Activated CD8-positive, alpha-beta memory T cell treated with anti-CD3 and anti-CD28 coated beads, Interleukin-2, amount 10 ng/mL, durations not matched to agents 7 days and 5 days (primary cell): ENCODE results near the gene ZNF672. TPM values are rescaled to one million over a fixed set of nuclear protein-coding genes. Genes with fewer than 3 reads are reported as not detected.
A peak's percentile ranks its signal among the peaks of the same experiment; 100 is the strongest.
"Not testable (repeated sequence)": the region's sequence is repeated elsewhere in the genome, so short reads cannot be mapped to it uniquely, and the experiment has no call there.

Source experiments
- ATAC-seq: fragments of 150-1000 bp; cut with Tn5 transposase; one replicate; pipeline ENCODE4 v1.10.0; 2021; ENCODE audit warnings: moderate library complexity
- CTCF ChIA-PET: fragments of 350-600 bp; sonication (Branson Sonifier 250); formaldehyde crosslinking; loops from one replicate; lab custom pipeline; 2021; ENCODE audit warnings: antibody characterized with exemption; lab: Charles Lee
- DNase-seq: peaks from one replicate; pipeline ENCODE4 v3.0.0-alpha.2; 2020
- H3K27ac Mint-ChIP-seq: one replicate; pipeline ENCODE4 v1.8.0; 2021; ENCODE audit warnings: mild to moderate bottlenecking, mixed read lengths
- H3K27me3 Mint-ChIP-seq: one replicate; pipeline ENCODE4 v1.8.0; 2021; ENCODE audit warnings: mixed read lengths
- H3K36me3 Mint-ChIP-seq: one replicate; pipeline ENCODE4 v1.8.0; 2021; ENCODE audit warnings: mild to moderate bottlenecking, mixed read lengths
- H3K4me1 Mint-ChIP-seq: one replicate; pipeline ENCODE4 v1.8.0; 2021; ENCODE audit warnings: mixed read lengths
- H3K4me3 Mint-ChIP-seq: one replicate; pipeline ENCODE4 v1.8.0; 2021; ENCODE audit warnings: mild to moderate bottlenecking, moderate library complexity, mixed read lengths
- H3K9me3 Mint-ChIP-seq: one replicate; pipeline ENCODE4 v1.8.0; 2022; ENCODE audit warnings: low read depth, mixed read lengths
- total RNA-seq, 2 experiments: library from RNA; stranded (reverse); gene quantifications; one replicate each; pipeline ENCODE4 v1.2.3, GENCODE V29; 2021

Gene ZNF672
- total RNA-seq, 2 experiments from 2014 or later = 53.8 to 72.3 TPM

DNA sequence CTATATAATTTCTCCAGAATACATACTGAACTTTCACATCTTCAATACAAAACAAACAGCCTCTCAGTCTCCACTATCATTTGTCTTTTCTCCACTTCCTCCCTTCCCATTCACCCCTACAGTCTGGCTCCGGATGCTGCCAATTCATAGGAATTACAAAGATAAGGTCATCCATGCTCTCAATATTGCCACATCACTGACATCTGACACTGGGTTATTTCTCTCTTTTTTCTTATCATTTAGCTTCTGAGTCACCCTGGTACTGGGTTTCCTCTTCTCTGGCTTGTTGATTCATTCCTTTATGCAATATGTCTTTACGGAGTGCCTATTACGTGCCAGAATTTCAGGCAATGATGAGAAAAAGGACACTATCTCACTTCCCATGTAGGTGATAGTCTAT, 9.2 kb upstream of the ZNF672 start:
- H3K36me3 Mint-ChIP-seq = peaks cover 7% of the 10 kb centered on the region
- H3K27ac Mint-ChIP-seq = no peak overlapping the region
- no peak overlapping the region for H3K4me3 Mint-ChIP-seq
- H3K9me3 Mint-ChIP-seq = no peaks in the 10 kb centered on the region
- CTCF ChIA-PET = interaction anchor here (2.7 to 4.9 kb wide), 2 partner anchors 9 to 30 kb away, joined by 13 to 57 read pairs; partner anchors contain the start of genes ZNF672 and ZNF692
- ATAC-seq = no peak
- peaks cover 31% of the 10 kb centered on the region for H3K4me1 Mint-ChIP-seq
- H3K27me3 Mint-ChIP-seq = peaks cover 5% of the 10 kb centered on the region
- DNase-seq = no peak

GRCh38 chr1:248830718-248831017, 7.4 kb upstream of the ZNF672 start:
- not testable (repeated sequence) for H3K27ac Mint-ChIP-seq, H3K9me3 Mint-ChIP-seq, H3K27me3 Mint-ChIP-seq, H3K4me3 Mint-ChIP-seq, H3K36me3 Mint-ChIP-seq, ATAC-seq, DNase-seq
- peaks cover 13% of the 10 kb centered on the region for H3K4me1 Mint-ChIP-seq
- CTCF ChIA-PET = interaction anchor here (1.1 kb wide), 1 partner anchor 11 kb away, joined by 4 read pairs; no protein-coding TSS in a partner anchor

DNA sequence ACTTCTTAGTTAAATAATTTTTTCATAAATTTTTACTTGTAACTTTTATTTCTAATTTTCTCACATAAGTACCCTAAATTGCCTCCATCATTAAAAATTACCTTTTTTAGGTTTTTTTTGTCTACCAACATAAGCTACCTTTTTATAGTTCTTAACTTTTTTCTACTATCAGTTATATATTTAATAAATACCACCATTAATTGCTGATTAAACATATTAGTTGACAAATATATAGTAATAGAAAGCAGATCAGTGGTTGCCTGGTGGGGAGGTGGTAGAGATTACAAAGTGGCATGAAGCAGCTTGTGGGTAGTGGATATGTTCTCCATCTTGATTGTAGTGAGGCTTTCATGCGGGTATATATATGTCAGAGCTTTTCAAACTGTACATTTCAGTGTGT, 6.2 kb upstream of the ZNF672 start:
- Mint-ChIP-seq H3K36me3 (no peaks in the 10 kb centered on the region), H3K27me3 (peaks cover 6% of the 10 kb centered on the region), H3K27ac (no peak overlapping the region), H3K4me1 (peaks cover 6% of the 10 kb centered on the region), H3K9me3 (no peaks in the 10 kb centered on the region), H3K4me3 (no peak overlapping the region)
- DNase-seq (no peak), ATAC-seq (no peak)
- CTCF ChIA-PET = interaction anchor here (0.8 to 1.1 kb wide), 2 partner anchors 10 to 26 kb away, joined by 3 to 4 read pairs; no protein-coding TSS in a partner anchor

- CTCF ChIA-PET = interaction anchor here (1.3 kb wide), 1 partner anchor 24 kb away, joined by 5 read pairs; the partner anchor contains the start of gene ZNF692
- DNase-seq = no peak
- H3K27me3 Mint-ChIP-seq = peaks cover 6% of the 10 kb centered on the region
- peaks cover 4% of the 10 kb centered on the region for H3K4me1 Mint-ChIP-seq
- H3K4me3 Mint-ChIP-seq = no peak overlapping the region
- no peaks in the 10 kb centered on the region for H3K9me3 Mint-ChIP-seq
- H3K27ac Mint-ChIP-seq = no peak overlapping the region
- ATAC-seq = no peak
- peaks cover under 1% of the 10 kb centered on the region for H3K36me3 Mint-ChIP-seq
Measured at GRCh38 chr1:248834343-248834940, 3.6 kb upstream of the ZNF672 start.

GRCh38 chr1:248837045-248837780, 811 bp upstream of the ZNF672 start:
- H3K4me3 Mint-ChIP-seq = no peak overlapping the region
- DNase-seq (no peak), ATAC-seq (no peak)
- H3K4me1 Mint-ChIP-seq = peaks cover 25% of the 10 kb centered on the region
- CTCF ChIA-PET = interaction anchor here (0.8 to 5.3 kb wide), 4 partner anchors 10 to 25 kb away, joined by 4 to 57 read pairs (median 22); partner anchors contain the start of genes SH3BP5L and ZNF692
- H3K9me3 Mint-ChIP-seq = no peaks in the 10 kb centered on the region
- peaks cover 6% of the 10 kb centered on the region for H3K27me3 Mint-ChIP-seq
- H3K27ac Mint-ChIP-seq = no peak overlapping the region
- peaks cover 1% of the 10 kb centered on the region for H3K36me3 Mint-ChIP-seq

DNA sequence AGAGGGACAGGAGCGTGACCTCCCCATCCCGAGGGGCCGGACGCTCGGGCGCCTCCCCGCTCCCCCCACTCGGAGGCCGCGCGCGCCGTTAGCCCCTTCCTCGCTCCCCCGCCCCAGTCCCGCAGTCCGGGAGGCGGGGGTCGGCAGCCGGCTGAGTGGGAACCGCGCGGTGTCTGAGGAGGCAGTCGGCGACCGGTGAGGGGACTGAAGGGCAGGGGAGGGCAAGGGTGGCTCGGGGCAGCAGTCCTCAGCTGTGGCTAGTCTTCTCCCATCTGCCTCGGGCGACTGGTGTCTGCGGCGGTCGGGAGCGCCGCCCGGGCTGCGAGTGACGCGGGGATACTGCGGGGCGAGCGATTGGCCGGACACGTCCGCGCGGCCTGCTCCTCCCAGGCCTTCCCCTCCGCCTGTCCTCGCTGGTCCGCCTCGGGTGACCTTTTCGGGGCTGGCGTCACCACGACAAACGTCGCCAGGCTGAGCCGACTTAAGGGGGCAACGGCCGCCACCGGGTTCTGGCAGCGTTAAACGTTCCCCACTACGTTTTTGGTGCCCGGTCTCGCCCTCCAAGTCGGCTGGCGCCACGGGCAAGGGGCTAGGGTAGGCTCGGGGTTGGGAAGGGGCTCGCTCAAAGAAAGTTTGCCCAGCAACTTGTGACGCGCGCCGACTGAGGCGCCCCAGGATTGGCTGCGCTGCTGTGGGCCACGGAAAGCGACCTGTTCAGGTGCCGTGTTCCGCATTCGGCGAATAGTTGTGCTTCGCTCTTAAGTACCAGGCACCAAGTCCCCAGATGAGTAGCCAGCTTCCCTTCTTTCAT, 538 bp downstream of the ZNF672 start:
- H3K9me3 Mint-ChIP-seq = no peaks in the 10 kb centered on the region
- DNase-seq (peak; percentile 91), ATAC-seq (peak; percentile 69)
- peaks cover 3% of the 10 kb centered on the region for H3K27me3 Mint-ChIP-seq
- CTCF ChIA-PET = interaction anchor here (0.8 to 5.3 kb wide), 5 partner anchors 11 to 67 kb away, joined by 4 to 57 read pairs (median 7); partner anchors contain the start of genes PGBD2, SH3BP5L and ZNF692
- no peak overlapping the region for H3K4me3 Mint-ChIP-seq
- H3K36me3 Mint-ChIP-seq = peaks cover 1% of the 10 kb centered on the region
- no peak overlapping the region for H3K27ac Mint-ChIP-seq
- peaks cover 27% of the 10 kb centered on the region for H3K4me1 Mint-ChIP-seq

DNA sequence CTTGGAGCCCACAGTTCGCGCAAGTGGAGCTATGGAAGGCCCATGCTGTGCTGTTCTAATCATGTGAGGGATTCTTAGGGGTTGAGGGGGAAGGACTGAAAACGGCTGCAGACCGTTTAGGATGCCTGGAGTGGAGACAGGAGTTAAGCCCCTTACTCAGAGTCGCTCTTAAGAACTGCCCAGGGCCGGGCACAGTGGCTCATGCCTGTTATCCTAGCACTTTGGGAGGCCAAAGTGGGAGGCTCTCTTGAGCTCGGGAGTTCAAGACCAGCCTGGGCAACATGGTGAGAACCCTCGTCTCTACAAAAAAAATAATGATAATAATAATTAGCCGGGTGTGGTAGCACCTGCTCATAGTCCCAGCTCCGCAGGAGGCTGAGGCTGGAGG, 1.1 kb downstream of the ZNF672 start:
- no peak for DNase-seq
- Mint-ChIP-seq H3K27ac (no peak overlapping the region), H3K4me3 (no peak overlapping the region), H3K9me3 (no peaks in the 10 kb centered on the region), H3K4me1 (peaks cover 27% of the 10 kb centered on the region), H3K36me3 (peaks cover 1% of the 10 kb centered on the region), H3K27me3 (no peaks in the 10 kb centered on the region)
- no peak for ATAC-seq
- CTCF ChIA-PET = interaction anchor here (1.2 to 5.3 kb wide), 5 partner anchors 12 to 67 kb away, joined by 3 to 57 read pairs (median 5); partner anchors contain the start of genes PGBD2, SH3BP5L and ZNF692

DNA sequence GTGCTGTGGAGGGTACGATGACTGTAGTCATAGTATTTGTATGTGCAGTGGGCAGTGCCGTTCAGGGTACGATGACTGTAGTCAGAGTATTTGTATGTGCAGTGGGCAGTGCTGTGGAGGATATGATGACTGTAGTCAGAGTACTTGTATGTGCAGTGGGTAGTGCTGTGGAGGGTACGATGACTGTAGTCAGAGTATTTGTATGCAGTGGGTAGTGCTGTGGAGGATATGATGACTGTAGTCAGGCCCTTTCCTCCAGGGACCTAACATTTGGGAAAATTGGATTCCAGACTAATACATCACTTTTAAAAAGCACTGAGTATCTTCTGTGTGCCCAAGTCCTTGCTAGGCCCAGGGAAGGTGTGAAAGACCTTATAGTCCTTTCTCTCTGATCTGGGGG, 2.9 kb downstream of the ZNF672 start:
- DNase-seq (no peak), ATAC-seq (no peak)
- H3K27me3 Mint-ChIP-seq = no peaks in the 10 kb centered on the region
- H3K9me3 Mint-ChIP-seq = no peaks in the 10 kb centered on the region
- H3K4me1 Mint-ChIP-seq = peaks cover 27% of the 10 kb centered on the region
- CTCF ChIA-PET = interaction anchor here (0.8 to 4.2 kb wide), 7 partner anchors 10 to 66 kb away, joined by 3 to 37 read pairs (median 4); partner anchors contain the start of genes SH3BP5L and ZNF692
- no peak overlapping the region for H3K27ac Mint-ChIP-seq
- peak overlapping the region; percentile 7 for H3K4me3 Mint-ChIP-seq
- peaks cover 8% of the 10 kb centered on the region for H3K36me3 Mint-ChIP-seq

DNA sequence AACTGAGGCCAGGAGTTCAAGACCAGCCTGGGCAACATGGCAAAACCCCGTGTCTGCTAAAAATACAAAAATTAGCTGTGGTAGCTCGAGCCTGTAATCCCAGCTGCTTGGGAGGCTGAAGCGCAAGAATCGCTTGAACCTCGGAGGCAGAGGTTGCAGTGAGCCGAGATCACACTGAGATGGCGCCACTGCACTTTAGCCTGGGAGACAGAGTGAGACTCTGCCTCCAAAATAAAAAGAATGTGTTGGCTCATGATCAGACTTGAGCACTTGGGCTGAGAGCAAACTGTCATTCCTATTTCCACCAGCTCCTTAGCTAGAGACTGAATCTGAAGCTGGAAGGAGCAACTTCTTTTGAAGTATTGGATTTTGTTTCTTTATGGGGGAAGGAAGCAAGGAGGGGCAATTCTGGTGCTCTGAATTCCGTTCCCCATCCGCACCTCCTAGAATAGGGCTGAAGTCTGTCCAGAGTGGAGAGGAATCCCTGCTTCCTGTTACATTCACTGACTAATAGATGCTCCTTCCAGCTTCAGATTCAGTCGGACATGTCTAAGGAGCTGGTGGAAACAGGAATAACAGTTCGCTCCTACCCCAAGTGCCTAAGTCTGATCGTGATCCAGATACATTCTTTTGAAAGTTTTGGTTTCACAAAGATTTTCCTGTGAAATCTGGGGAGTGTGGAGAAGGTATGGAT, 3.8 kb downstream of the ZNF672 start:
- CTCF ChIA-PET = interaction anchor here (0.9 to 2.6 kb wide), 7 partner anchors 10 to 65 kb away, joined by 3 to 22 read pairs (median 4); partner anchors contain the start of genes SH3BP5L and ZNF692
- no peak overlapping the region for H3K4me3 Mint-ChIP-seq
- no peaks in the 10 kb centered on the region for H3K9me3 Mint-ChIP-seq
- peaks cover 13% of the 10 kb centered on the region for H3K36me3 Mint-ChIP-seq
- H3K27me3 Mint-ChIP-seq = no peaks in the 10 kb centered on the region
- peak overlapping the region; percentile 4 for H3K27ac Mint-ChIP-seq
- H3K4me1 Mint-ChIP-seq = peaks cover 27% of the 10 kb centered on the region
- DNase-seq (peak; percentile 57), ATAC-seq (no peak)

- Mint-ChIP-seq H3K27me3 (no peaks in the 10 kb centered on the region), H3K4me1 (peaks cover 27% of the 10 kb centered on the region), H3K27ac (no peak overlapping the region), H3K36me3 (peaks cover 17% of the 10 kb centered on the region), H3K9me3 (no peaks in the 10 kb centered on the region), H3K4me3 (no peak overlapping the region)
- CTCF ChIA-PET = interaction anchor here (1.6 to 2.6 kb wide), 4 partner anchors 11 to 64 kb away, joined by 4 to 22 read pairs (median 4); partner anchors contain the start of gene ZNF692
- ATAC-seq (no peak), DNase-seq (no peak)
Measured at GRCh38 chr1:248842781-248843331, 4.8 kb downstream of the ZNF672 start.

DNA sequence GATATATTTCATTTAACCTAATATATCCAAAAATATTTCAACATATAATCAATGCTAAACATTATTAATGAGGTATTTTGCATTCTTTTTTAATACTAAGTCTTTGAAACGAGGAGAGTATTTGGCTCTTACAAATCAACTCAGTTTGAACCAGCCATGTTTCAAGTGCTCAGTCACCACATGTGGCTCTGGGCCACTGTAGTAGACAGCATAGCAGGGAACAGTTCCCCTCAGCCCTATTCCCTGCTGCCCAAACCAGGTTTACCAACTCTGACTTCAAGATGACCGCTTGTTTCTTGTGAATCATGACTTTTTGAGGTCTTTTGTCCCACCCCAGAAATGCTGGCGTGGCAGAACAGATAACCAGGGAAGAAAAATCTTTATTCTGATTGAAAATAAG, 5.7 kb downstream of the ZNF672 start:
- ATAC-seq (no peak), DNase-seq (no peak)
- Mint-ChIP-seq H3K4me3 (no peak overlapping the region), H3K27me3 (no peaks in the 10 kb centered on the region), H3K36me3 (peaks cover 20% of the 10 kb centered on the region), H3K27ac (no peak overlapping the region), H3K4me1 (peaks cover 27% of the 10 kb centered on the region), H3K9me3 (no peaks in the 10 kb centered on the region)
- CTCF ChIA-PET = no interaction called here

DNA sequence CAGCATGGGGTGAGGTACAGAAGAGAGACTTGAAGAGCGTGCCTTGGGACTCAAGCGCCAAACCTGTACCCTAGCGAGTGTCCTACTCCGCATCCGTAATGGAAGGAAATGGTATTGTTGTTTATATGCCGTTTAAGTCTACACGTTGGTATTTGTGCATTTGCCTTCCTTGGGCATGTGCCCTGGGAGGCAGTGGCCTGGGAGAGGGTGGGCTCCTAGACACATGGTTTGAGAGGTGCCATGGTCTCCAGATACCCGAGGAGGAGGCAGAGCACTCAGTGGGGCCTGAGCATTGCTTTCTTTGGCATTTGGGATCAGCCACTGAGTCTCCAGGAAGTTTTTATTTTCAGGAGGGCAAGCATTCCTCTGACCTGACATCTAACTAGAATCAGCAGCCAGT, 6.5 kb downstream of the ZNF672 start:
- no peak overlapping the region for H3K27ac Mint-ChIP-seq
- H3K9me3 Mint-ChIP-seq = no peaks in the 10 kb centered on the region
- CTCF ChIA-PET = interaction anchor here (1.4 kb wide), 1 partner anchor 14 kb away, joined by 3 read pairs; no protein-coding TSS in a partner anchor
- H3K36me3 Mint-ChIP-seq = peaks cover 25% of the 10 kb centered on the region
- DNase-seq (no peak), ATAC-seq (no peak)
- H3K4me3 Mint-ChIP-seq = no peak overlapping the region
- peaks cover 22% of the 10 kb centered on the region for H3K4me1 Mint-ChIP-seq
- H3K27me3 Mint-ChIP-seq = no peaks in the 10 kb centered on the region
